AG04450 (cell line): Measurements from ENCODE around the gene AMPH. TPM values are rescaled to one million over a fixed set of nuclear protein-coding genes. Genes with fewer than 3 reads are reported as not detected.

Source experiments
- CTCF ChIA-PET: fragments of 300-600, 350-600 bp; formaldehyde crosslinking; extraction: SDS; loops from one replicate; lab custom pipeline; 2022; ENCODE audit warnings: antibody characterized with exemption, inconsistent platforms; lab: Charles Lee
- POLR2A ChIA-PET: fragments of 350-600 bp; formaldehyde crosslinking; extraction: SDS; loops from one replicate; lab custom pipeline; 2021; ENCODE audit warnings: antibody characterized with exemption, inconsistent platforms; lab: Yijun Ruan, JAX
- DNase-seq: peaks from one replicate; pipeline ENCODE4 v3.0.0-alpha.2; 2011; ENCODE audit warnings: low read depth, low spot score
- H3K27ac ChIP-seq: one replicate; pipeline ENCODE4 v1.5.1; 2012; ENCODE audit warnings: low read depth, low read length, control low read depth
- H3K27me3 ChIP-seq: one replicate; pipeline ENCODE4 v1.6.0; 2012; ENCODE audit warnings: low read length; ENCODE audit not compliant: control insufficient read depth, insufficient read depth
- H3K4me3 ChIP-seq: 2 replicates; pipeline ENCODE4 v1.5.1; 2011; ENCODE audit warnings: mild to moderate bottlenecking, low read depth, low read length, control low read depth
- H3K9me3 ChIP-seq: 2 replicates; pipeline ENCODE4 v1.5.1; 2012; ENCODE audit warnings: low read length; ENCODE audit not compliant: control insufficient read depth, insufficient read depth
- polyA plus RNA-seq: library from polyadenylated mRNA; depleted of rRNA; stranded (reverse); fragments of >200 nt; gene quantifications from 2 replicates; pipeline ENCODE4 v1.2.3, GENCODE V29; 2011
- TF ChIP-seq, protein P1 (sequence below): IDR thresholded peaks from 2 replicates; pipeline ENCODE4 v1.5.1; 2011; ENCODE audit warnings: low read depth, low read length, control low read depth, inconsistent platforms

The AMPH gene
- polyA plus RNA-seq, 1 experiment, result 19.5 TPM

GRCh38 chr7:38428041-38428440 is 203.1 kb downstream of the AMPH start:
- Histone ChIP-seq H3K27me3 (no peaks in the 10 kb centered on the region), H3K27ac (no peak overlapping the region), H3K4me3 (no peak overlapping the region), H3K9me3 (no peaks in the 10 kb centered on the region)
- DNase-seq, result no peak
- CTCF ChIA-PET, result interaction anchor here (1.4 kb wide), 1 partner anchor 11 kb away, joined by 3 read pairs; no protein-coding TSS in a partner anchor
- TF ChIP-seq, protein P1, sequence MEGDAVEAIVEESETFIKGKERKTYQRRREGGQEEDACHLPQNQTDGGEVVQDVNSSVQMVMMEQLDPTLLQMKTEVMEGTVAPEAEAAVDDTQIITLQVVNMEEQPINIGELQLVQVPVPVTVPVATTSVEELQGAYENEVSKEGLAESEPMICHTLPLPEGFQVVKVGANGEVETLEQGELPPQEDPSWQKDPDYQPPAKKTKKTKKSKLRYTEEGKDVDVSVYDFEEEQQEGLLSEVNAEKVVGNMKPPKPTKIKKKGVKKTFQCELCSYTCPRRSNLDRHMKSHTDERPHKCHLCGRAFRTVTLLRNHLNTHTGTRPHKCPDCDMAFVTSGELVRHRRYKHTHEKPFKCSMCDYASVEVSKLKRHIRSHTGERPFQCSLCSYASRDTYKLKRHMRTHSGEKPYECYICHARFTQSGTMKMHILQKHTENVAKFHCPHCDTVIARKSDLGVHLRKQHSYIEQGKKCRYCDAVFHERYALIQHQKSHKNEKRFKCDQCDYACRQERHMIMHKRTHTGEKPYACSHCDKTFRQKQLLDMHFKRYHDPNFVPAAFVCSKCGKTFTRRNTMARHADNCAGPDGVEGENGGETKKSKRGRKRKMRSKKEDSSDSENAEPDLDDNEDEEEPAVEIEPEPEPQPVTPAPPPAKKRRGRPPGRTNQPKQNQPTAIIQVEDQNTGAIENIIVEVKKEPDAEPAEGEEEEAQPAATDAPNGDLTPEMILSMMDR, result no peak
- POLR2A ChIA-PET, result no interaction called here

- no peak for DNase-seq
- no peak overlapping the region for H3K4me3 ChIP-seq
- no peaks in the 10 kb centered on the region for H3K9me3 ChIP-seq
- ChIA-PET POLR2A (no interaction called here), CTCF (interaction anchor here (1.4 kb wide), 1 partner anchor 11 kb away, joined by 3 read pairs; no protein-coding TSS in a partner anchor)
- no peak overlapping the region for H3K27ac ChIP-seq
- TF ChIP-seq, protein P1, result no peak
- no peaks in the 10 kb centered on the region for H3K27me3 ChIP-seq
Observed at GRCh38 chr7:38427279-38427955, 203.8 kb downstream of the AMPH start.

- Histone ChIP-seq H3K9me3 (no peaks in the 10 kb centered on the region), H3K27ac (no peak overlapping the region), H3K4me3 (no peak overlapping the region), H3K27me3 (no peaks in the 10 kb centered on the region)
- POLR2A ChIA-PET, result no interaction called here
- no peak for DNase-seq
- CTCF ChIA-PET, result no interaction called here
- TF ChIP-seq, protein P1, result no peak
Observed at GRCh38 chr7:38425509-38425908, 205.7 kb downstream of the AMPH start.

DNA sequence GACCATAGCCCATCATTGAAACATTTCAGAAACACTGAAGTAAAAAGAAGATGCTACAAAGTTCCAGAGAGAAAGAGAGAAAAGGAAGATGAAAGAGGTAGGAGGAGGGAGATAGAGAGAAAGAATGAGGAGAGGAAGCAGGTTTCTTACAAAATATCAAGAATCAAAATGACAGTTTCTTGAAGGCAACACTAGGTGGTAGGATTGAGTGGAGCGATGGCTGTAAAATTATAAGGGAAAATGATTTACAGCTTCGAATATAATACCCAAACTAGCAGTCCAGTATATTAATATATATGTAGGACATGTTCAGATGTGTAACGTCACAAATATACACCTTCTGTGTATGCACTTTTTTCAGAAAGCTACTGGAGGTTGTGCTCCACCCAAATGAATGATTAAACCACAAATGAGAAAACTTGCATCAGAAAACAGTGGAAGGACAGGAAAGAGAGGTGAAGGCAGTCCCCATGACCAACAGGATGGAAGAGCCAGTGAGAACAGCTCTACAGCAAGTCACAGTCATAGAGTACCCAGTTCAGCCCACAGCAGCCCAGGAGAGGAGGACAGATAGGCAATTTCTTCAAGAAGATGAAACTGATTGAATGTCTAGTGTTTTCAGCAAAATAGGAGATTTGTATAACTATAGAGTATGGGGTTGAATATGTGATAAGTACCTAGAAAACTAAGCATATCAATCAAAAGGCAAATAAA is 206.3 kb downstream of the AMPH start:
- ChIA-PET POLR2A (no interaction called here), CTCF (interaction anchor here (1.0 kb wide), 1 partner anchor 236 kb away, joined by 8 read pairs; no protein-coding TSS in a partner anchor)
- DNase-seq, result no peak

More for the DNA sequence above, 206.3 kb downstream of the AMPH start:
- no peaks in the 10 kb centered on the region for H3K27me3 ChIP-seq
- H3K27ac ChIP-seq, result no peak overlapping the region
- H3K9me3 ChIP-seq, result no peaks in the 10 kb centered on the region
- TF ChIP-seq, protein P1, result peak; percentile 26; the same call in 1 of the 2 replicates
- H3K4me3 ChIP-seq, result no peak overlapping the region
